Measurements from ENCODE around the gene NMT1.

GRCh38 chr17:45114117-45114932, 53.2 kb downstream of the NMT1 start:
- TF ChIP-seq POLR2A (IDR thresholded peaks at IDR 0.05) (no peak), CTCF (IDR thresholded peaks at IDR 0.05) (no peak)
